Measurements from ENCODE around the gene FOXC1.

The FOXC1 gene

DNA sequence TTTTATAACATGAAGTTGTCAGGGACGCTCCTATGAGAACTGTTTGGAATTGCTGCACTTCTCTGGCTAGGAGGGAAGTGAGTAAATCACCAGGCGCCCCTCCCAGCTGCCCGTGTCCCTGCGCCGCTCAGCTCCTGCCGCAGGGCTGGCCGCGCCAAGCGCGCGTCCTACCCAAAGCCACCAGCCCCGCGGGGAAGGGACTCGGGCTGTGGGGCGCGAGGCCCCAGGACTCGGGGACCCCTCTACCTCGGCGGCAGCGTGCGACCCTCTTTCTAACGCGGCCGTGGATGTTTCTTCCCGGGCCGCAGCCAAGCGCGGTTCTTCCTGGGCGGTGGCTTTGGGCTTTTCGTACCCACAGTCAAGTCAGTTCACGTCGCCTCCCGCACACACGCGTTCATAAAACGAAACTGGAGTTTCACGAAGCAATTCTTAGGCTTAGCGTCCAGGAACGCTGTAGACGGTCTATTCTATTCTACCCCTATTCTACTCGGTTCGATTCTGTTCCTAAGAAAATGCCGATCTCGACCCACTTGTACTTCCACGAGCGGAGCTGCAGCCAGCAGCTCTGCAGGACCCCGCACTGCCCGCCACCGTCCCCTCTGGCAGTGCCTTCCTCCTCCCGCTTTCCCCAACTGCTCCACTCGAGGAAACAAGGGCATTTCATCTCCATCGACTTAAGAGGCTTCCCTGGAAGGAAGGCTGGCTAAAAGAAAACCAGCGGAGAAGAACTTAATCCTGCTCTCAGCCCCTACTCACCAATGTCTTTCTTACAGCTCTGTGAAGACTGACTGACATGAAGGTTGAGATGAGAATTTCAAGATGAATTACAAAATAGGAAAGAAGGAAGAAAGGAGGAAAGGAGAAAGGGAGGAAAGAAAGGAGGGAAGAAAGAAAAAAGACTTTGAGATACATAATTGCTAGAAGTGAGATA is 15.4 kb downstream of the FOXC1 start:
- DNase-seq = peak; percentile 64

DNA sequence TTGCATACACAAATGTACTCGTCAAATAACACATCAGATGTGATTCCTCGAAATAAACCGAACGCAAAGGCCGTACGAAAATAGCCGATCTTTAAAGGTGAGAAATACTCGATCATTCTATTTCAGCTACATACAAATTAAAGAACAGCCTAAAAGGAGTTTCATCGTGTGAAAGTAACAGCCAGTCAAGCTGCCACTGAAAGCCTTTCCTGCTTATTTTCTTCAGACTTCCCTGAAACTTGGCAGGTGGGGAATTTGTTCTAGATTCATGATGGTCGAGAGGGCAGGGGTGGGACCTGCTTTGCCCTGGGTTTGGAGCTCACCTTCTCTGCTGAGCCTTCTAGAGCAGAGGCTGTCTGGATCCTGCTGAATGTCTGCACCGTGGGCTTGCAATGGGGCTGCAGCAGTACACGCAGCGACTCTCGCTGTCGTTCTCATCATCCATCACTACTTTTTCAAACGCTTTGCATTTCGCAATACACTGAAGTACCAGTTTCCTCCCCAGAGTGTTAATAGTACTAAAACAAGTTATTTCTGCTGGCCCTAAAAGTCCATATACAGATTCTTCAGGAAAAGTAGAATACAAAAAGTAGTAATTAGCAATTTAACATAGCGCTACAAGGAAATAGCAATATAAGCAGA is 16.2 kb downstream of the FOXC1 start:
- no peak for DNase-seq

DNA sequence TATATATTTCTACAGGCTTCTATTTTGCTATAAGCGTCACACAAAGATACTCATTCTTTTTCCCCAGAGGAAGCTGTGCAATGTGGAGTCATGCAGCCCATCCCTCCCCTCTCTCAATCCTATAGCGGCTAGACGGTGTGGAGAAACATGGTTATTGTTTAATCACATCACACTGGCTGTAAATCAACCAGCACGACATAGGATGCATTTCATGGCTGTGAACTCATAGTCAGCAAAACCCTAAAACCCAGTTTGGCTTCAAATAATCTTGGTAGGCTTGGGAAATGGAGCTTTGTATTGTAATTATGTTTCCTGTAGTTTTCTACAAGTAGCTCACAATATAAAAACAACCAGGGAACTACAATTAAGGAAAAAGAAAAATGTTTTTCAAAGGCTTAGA is 16.8 kb downstream of the FOXC1 start:
- DNase-seq = no peak

DNA sequence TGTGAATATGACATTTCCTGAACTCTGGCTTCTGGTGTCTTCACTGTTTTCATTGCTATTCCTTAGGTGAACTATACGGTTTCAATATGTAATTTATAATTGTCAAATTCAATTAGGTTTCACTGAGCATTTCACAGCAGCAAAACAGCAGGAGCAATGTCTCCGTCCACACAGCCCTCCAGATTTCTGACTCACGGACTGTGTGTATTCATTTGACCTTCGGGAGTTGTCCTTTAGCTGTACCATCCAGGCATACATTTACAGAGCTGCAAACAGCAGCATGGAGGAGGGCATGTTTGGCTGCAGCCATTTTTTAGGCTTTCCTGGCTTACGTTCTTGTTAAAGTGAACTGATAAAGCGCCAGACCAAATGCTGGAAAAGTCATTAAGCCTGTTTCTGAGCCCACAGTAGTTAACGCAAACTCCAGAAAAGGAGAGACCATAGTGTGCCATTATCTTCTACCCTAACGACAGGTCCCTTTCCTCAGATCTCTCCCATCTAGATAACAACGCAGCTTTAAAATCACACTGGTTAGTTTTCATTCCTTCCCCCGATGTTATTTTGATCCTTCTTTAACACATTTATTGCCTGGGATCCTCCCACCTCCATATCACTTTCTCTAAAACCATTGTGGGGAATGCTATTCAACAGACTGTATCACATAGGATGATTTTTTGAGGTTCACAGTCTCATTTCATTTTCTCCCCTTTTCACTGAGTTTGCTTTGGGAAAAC is 18.3 kb downstream of the FOXC1 start:
- DNase-seq = no peak

DNA sequence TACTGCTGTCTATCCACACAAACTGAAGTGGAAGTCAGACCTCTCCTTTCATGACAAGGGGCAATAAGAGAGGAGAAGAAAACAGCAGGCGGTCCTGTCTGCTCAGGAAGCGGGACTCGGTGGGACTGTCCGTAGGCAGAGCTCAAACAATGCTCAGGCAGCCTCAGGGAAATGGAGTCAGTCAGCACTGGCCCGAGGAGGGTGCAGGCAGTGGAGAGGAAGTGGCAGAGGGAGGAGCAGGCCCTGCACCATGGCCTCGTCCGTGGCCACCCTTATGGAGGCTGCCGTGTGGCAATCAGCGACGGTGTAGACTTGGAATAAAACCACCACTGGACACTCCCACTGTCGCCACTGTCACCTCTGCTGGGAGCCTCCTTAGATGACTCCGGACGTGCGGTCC is 19.6 kb downstream of the FOXC1 start:
- DNase-seq = no peak

DNA sequence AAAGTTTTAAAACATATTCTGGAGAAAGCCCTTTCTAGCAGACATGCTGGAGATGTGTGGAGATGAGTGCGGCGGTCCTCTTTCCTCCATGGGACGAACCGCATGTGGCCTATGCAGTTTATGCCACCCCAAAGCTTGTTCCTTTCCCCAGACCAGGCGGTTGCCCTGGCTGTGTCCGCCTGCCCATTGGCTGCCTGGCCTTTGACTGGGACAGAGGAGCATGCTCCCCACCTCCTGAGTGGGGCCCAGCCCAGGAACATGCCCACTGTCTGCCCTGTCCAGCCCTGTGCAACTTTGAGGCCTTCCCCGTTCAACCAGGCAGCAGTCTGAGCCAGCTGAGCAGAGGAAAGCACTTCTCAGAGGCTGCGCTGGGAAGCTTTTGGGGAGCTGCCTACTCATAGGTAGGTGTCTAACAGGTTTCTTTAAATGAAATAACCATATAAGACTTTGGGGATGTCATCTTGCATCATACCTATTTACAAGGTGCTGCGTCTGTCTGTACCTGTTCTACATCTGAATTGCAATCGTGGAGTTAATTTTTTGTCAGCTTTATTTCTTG is 20.6 kb downstream of the FOXC1 start:
- DNase-seq = no peak

DNA sequence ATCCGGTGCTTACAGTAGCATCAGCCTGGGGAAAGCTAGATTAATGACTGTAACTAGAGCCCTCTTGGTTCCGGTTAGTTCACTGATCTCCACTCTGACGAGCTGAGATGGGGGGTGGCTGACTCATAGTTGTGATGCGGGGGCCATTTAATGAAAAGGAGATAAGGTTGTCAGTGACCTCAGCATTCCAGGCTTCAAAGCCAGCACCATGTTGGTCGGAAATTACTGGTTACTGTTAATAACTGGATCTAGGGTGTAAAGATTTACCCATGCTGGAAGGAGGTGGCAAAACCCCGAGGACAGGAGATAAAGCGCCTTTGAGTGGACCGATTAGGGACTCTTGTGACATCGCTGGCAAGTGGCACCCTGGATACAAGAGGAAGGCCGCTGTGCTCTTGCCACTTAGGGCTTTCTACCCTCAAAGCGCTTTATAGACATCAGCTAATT is 21.1 kb downstream of the FOXC1 start:
- DNase-seq = no peak

DNA sequence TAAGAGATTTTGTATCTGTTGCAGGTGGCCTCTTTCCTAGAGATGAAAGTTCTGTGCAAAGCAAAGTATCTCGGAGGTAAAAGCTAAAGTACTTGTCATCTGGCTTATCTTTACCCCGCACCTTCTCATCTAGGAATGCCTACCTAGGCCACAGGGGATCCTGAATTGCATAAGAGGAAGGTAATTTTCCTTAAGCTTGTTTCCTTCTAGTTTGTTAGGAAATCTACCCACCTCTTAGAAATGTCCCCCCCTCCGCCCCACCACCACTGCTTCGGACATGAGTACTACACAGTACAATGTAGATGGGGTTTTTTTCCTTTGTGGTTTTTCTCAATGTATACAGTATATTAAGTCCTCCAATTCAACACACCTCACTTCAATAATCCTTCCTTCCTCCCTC is 21.5 kb downstream of the FOXC1 start:
- DNase-seq = no peak

DNA sequence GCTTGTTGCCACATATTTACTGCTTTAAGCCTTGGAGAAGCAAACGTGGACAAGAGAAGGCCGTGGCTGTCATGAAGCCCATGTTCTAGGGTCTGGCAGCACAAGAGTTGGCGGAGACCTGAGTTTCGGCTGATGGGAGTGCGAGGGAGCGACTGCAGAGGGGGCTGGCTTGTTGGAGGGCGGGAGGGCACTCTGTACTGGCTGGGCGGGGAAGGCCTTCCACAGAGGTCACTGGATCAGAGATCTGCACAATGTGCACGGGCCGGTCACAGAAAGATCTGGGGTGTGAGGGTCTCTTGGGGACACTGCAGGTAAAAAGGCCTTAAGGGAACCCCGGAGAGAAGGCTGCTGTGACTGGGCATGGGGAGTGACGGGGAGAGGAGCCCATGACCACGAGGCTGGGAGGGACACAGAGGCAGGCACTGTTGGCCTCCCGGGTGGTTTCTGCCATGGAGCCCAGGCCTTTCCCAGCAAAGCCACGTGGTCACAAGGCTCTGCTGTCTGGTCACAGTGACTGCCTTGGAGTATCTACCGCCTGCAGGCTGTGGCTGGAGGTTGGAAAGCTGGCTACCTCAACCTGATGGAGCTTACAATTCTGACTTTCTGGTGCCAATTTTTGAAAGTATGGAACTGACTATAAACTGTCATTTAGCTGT is 23.8 kb downstream of the FOXC1 start:
- DNase-seq = no peak

DNA sequence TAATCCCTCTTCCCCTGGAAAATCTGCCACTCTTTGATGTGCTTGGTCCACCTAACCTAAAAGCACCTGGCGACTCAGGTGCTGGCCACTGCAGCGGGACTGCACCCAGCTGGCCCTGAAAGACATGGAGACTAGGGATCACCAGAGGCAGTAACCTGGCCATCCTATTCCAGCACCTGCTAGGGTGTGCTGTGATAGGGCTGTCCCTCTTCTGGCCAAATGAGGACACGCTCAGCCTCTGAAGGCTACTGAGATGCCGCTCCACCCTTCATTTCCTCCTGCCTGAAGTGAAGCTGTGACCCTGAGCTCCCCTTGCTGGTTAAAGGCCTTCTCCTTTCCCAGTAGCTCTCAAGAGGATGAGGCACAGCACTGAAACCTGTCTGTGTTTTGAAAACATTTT is 24.4 kb downstream of the FOXC1 start:
- no peak for DNase-seq

DNA sequence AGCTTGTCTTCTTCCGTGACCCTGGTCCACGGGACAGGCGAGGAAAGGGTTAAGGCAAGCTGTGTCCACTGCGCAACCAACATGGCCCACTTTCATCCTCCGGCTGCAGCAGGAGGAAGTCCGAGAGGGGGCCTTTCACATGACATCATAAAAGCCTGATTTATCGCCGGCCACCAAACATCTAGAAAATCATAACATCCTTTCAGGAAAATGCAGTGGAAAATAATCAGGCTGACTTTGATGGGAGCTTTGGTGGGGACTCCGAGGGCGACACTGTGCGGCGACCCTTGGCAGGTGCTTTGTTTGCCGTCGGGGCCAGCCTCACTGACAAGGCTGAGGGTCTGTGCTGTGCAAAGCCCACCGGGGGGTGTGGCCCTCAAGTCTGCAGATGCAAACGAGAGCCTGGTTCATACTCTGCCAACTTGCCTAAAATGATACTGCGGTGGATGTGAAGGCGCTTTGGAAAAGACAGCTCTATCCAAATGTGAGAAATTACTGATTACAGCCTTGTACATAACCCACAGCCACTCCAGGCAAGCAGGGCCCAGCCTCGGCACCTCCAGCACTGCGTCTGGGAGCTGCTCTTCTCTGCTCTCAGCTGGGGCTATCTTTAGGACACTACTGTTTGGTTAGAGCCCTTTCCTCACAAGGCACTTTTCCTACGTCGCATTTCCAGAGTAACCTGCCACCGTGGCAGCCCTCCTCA is 25.7 kb downstream of the FOXC1 start:
- DNase-seq = no peak

DNA sequence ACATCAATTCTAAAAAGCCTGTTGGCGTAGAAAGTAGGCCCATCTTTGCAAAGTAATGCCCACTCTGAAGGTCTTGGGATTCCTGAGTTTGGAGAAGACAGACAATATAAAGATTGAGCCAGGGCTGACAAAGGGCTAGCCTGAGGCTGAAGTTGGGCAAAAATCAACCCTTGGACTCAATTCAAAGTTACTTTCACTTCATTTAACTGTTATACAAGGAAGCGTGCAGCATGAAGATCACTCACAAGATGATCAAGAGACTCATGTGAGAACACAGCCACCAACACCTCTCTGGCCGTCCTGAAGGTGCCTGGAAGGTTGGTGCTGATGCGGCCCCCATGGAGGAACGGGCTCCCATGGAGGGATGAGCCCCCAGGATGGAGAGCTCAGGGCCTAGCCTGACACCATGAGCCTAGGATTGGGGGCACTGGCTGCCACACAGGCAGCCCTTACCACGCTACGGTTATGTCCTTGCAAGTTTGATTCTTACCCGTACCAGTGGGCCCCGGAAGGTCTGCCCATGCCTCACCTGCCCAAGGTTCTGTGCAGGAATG is 26.6 kb downstream of the FOXC1 start:
- no peak for DNase-seq

DNA sequence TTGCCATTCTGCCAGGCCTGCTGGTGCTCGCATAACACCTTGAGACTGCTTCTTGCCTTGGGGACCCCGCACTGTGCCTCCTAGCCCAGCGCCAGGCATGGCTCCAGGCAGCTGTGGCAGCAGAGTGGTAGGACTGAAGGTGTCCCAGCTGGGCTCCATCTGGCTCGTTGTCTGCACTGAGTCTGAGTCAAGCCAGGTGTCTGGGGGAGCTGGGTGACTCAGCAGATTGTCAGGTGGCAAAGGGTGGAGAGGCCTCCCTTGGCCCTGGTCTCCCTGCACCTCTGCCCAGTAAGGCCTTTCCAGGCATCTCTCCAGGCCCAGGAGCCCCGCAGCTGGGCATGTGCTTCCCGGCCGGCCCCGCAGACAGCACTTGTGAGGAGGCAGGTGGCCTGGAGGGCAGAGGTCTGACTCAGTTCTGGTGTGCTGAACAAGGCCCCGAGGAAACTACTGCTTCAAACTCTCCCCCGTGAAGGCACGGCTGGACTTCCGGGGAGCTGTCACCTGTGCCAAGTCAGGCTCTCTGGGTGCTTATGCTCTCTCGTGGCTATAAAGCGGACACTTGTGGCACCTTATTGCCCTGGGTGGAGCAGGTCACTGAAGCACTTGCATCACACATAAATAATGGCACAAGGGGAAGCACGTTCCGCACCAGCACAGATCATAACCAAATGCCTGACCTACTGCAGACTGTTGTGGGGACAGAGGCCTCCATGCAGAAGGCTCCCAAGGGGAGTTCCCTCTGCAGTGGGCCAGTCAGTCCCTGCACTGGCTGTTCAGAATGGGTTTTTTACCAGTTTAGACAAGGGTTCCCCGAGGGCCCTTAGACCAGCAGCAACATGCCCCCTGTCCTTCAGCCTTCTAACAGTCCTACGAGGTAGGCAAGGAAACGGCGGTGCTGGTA is 27.5 kb downstream of the FOXC1 start:
- DNase-seq = no peak

DNA sequence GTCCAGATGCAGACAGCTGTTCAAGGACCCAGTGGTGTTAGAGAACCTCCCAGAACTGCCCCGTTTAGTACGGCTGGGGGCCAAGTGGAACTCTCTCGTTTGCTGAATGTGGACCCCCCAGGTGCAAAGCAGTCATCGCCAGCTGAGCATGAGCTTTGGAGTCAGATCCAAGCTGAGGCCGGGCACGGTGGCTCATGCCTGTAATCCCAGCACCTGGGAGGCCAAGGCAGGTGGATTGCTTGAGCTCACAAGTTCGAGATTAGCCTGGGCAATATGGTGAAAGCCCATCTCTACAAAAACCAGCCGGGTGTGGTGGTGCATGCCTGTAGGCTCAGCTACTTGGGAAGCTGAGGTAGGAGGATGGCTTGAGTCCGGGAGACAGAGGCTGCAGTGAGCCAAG is 29.7 kb downstream of the FOXC1 start:
- no peak for DNase-seq

DNA sequence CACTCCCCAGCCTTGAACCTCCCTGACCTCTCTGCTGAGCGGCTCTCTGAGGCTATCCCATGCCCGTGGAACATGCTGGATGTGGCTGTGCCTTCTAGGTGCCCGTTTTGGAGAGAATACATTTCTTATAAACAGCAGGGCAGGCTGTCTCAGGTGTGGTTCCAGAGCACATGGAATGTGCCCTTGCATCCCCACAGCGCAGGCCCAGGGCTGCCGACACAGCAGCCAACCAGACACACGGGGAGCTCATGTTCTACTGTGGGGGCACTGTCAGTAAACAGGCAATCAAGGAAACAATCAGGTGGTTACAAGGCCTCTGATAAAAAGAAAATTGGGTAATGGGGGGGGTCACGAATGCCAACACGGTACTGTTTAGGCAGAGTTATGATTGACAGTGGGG is 30.8 kb downstream of the FOXC1 start:
- DNase-seq = no peak

DNA sequence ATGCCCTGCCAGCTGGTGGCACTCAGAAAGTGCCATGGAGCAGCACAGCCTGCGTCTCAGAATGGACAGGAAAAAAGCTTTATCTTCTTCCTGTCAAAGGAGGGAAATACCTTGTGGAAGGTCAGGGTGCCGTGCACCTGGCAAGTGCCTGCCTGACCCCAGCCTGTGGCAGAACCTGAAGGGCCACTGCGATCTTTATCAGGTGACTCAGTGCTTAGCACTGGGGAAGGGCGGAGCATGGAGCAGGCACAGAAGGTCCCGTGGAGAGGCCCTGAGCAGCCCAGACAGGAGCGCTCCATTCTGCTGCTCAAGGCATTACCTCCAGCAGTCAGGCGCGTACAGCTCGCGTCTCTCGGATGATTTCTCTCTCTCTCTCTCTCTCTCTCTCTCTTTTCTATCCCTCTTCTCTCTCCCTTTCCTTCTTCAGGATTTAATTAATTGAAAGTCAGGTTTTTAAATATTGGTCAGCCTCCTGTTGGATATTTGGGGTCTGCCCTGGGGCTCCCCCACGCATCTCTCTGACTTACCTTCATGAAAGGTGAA is 31.7 kb downstream of the FOXC1 start:
- no peak for DNase-seq

DNA sequence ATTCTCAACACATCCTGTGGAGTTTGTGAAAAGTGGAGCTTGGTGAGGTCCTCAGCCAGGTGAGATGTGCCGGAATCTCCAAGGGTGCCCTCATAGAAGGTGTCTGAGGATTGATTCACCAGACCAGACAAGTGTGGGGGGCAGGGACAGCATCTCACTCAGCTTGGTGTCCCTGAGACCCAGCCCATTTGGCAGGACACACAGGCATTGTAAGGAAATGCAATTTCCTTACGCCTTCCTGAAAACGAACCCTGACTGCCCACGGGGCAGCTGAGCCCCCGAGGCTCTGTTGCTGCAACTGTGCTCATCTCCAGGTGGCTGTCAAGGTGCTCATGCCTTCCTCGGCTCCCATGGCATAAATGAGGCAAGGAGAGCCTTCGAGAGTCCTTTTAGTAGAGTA is 33.4 kb downstream of the FOXC1 start:
- no peak for DNase-seq

DNA sequence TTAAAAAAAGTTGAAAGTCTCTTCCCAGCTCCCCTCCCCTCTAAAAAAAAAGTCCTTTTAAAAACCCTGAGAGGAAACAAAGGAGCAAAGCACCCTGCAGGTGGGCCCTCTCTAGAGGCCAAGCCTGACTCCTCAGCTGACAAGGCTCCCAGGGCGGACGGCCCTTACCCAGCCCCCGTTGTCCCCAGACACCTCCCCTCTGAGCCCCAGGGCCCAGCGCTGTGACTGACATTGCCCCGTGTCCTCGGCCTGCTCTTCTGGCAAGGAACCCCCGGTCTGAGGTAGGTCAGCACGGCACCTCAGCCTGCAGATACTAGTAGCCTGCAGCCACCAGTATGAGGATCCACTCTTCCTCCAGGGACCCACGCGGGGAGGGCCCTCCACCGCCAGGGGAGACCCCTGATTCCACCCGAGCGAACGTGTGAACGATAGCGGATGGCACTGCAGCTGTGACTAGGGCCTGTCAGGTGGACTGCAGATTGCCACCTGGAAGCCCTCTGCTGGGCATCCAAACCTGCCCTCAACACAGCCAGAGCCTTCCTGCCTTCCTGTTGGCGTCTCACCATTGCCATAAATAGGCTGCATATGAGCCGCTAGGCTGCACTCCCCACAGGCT is 34.2 kb downstream of the FOXC1 start:
- DNase-seq = no peak

DNA sequence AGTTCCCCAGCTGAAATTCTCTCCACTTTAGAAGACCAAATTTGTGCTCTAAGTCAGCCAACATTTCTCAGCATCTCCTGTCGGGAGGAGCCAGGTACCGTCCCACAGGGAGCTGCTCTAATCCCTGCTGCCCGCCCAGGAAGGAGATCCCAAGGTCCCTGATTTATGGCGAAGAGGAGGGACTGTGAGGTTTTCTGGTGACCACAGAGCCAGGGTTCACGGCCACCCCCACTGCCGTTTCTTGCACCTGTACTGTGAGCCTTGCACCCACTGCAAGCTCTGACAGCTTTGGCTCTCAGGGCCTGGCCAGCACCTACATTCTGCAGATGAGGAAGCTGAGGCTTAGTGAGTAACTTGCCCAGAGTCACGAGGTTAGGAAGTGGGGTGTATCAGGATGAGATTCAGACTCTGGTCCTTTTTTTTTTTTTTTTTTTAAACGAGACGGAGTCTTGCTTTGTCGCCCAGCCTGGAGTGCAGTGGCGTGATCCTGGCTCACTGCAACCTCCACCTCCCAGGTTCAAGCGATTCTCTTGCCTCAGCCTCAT is 34.9 kb downstream of the FOXC1 start:
- no peak for DNase-seq

Measured in fibroblast of skin of back (primary cell).